HG03378 (cell line): ENCODE results near the gene DLGAP3.

Source experiments
- ATAC-seq: cut with Tn5 transposase; IDR thresholded peaks from one replicate; pipeline ENCODE4 v1.9.1; 2021; ENCODE audit warnings: mild to moderate bottlenecking, moderate library complexity; ENCODE audit not compliant: unreplicated experiment

DLGAP3 gene

GRCh38 chr1:34904236-34905097 lies 25.0 kb downstream of the DLGAP3 start:
- no peak for ATAC-seq

DNA sequence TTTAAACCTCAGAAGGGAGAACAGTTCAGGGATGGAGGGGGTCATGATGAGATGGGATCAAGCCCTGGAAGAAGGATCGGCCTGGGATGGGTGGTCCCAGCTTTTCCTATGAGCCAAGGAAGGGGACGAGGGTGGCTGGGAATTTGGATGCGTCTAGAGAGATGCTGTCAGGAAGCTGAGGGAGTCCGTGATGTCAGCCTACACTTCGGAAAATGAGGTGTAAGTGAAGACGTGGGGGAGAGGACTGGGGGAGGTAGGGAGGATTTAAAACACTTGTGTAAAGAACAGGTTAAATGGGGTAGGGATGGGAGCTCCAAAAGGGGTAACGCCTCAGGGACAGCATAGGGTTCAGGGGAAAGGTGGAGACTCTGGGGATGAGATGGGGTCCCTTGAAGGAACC lies 27.5 kb downstream of the DLGAP3 start:
- no peak for ATAC-seq

- ATAC-seq: no peak
Measured at GRCh38 chr1:34900775-34901502, 28.5 kb downstream of the DLGAP3 start.

GRCh38 chr1:34899906-34900305 lies 29.5 kb downstream of the DLGAP3 start:
- no peak for ATAC-seq

DNA sequence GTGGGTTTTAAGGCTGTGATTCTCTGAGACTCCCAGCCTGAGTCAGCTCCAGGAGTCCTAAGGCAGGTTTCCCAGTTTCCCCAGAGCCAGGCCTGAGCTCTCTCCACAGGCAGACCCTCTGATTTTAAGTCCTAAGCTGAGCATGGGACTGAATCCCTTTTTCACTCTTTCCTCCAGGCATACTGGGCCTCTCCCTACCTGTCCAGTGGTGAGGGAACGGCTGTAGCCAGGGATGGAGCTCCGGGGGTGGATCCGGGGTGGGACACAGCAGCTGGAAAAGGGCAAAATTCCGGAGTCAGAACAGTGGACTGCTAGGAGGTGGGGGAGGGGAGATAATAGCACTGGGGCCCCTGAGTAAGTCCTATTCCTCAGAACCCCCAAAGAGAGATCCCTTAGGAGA lies 30.0 kb downstream of the DLGAP3 start:
- no peak for ATAC-seq

DNA sequence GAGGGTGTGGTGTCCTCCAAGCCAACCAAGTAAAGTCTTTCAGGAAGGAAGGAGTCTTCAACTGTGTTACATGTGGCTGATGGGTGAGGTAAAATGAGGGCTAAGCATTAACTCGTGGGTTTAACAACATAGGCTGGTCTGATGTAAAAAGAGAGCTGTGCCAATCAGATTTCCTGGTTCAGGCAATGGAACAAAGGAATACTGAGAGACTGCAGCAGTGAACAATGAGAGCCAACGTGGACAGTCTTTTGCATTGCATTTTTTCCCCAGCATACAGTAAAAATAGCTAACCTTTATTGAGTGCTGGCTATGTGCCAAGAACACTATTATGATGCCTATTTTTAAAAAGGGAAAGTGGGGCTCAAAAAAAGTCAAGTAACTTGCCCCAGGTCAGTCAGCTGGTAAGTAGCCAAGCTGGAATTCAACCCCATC lies 31.1 kb downstream of the DLGAP3 start:
- ATAC-seq: no peak

- ATAC-seq: no peak
Measured at GRCh38 chr1:34896612-34897011, 32.8 kb downstream of the DLGAP3 start.

GRCh38 chr1:34889705-34890104 lies 39.7 kb downstream of the DLGAP3 start:
- no peak for ATAC-seq

GRCh38 chr1:34887593-34887992 lies 41.9 kb downstream of the DLGAP3 start:
- no peak for ATAC-seq

DNA sequence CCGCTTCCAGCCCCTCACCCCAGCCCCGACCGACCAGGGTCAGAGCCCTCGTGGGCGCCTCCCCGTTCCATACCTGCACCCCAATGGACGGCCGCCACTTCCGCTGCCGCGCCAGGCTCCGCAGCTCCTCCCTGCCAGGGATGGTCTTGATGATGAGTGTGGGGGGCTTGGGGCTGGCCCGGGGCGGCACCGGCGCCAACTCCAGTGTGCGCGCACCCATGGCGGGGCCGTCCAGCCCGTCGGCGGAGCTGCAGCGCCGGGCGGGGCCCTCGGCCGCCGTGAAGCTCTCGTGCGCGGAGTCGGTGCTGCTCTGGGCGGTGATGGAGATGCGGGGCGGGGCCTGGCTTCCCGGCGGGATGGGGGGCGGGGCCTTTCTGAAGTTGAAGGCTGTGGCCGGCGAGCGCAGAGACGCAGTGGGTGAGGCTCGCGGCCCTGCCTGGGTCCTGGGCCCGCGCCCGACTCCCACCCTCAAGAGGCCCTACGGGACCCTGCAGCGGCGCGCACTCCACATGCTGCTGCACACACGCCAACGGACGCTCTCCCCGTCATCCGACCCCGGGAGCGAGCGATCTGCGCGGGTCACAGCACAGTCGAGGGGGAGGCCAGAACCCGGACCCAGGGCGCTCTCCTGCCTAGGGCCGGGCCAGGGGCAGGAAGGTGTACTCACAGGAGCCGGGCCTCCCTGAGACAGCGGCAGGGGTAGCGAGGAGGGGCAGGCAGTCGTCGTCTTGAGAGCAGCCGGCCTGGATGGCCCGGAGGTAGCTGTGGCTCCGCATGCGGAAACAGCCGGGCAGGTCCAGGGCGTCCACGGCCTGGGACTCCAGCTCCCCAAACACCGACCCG lies 43.8 kb downstream of the DLGAP3 start:
- ATAC-seq: no peak

DNA sequence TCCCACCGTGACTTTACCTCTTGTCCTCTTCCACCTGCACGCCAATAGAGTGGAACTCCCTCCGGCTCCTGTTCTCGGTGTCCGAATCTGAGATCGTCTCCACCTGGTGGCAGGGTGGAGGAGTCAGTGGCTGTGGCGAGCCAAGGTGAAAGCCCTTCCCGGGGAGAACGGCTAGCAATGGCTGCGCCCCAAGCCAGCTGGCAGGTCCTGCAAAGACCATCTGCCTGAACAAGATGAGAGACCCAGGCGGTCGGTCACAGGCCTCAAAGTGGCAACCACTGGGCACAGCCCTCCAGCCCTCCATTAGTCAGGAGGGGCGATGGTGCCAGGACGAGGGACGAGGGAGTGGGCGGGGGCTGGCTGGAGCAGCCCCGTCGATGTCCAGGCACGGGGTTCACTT lies 44.5 kb downstream of the DLGAP3 start:
- no peak for ATAC-seq

GRCh38 chr1:34884536-34884935 lies 44.9 kb downstream of the DLGAP3 start:
- ATAC-seq: no peak

GRCh38 chr1:34879230-34879629 lies 50.2 kb downstream of the DLGAP3 start:
- ATAC-seq: no peak

DNA sequence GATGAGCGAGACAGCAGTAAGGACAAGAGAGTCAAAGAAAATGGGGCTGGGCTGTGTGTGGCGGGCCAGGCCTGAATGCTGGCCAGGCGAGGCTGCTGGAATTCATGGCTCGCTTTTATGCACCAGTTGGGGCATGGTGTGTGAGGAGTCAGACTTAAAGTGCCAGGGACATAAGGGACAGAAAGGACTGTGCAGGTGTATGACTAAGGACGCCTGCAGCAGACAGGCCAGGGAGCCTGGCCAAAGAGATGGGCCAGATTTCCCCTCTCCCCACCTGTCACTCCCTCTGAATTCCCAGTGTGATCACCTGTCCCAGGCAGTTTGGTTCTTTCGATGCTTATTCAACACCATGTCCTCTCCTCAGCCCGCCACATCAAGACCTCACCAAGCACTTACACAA lies 53.0 kb downstream of the DLGAP3 start:
- no peak for ATAC-seq

DNA sequence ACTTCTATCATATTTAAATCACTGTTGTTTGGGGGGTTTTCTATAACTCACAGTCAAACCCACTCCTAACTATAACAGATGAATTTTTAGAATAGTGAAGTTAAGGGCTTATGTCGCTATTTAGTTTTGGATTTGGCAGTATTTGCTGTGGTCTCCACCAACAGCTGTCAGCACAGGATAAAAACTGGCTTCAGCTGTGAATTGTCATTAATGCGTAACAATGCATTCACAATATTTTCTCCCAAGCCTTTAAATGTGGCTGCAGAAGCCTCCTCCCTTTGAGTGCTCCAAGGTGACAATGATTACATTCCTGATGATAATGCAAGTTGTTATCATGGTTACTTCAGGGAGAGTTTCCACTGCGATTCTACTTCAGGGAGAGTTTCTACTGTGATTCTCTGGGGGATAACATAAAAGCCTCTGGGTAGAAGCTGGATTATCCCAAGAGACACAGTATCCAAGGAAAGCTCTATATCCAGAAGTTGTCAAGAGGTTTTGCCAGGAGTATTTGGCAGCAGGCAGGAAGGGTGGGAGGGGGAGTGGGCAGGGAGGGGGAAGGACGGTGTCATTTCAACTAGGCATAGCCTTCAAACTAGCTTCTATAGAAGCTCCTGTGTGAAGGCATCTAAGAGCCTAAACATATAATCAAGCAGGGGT lies 55.0 kb downstream of the DLGAP3 start:
- ATAC-seq: no peak

DNA sequence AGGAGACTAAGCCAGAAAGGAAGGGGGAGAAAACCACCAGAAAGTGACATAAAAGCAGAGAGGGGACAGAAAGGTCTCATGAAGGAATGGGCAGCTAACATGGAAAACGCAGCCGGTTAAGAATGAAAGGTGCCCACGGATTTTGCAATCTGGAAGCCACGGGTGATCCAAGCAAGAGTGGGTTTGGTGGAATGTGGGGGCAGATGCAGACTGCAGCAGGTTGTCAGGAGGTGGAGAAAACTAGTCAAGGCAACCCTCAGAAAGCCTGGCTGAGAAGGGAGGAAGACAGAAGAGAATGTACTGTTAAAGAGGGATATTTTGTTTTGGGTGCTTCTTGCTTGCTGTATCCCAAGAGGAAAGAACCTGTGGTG lies 57.3 kb downstream of the DLGAP3 start:
- ATAC-seq: no peak

GRCh38 chr1:34871443-34872132 lies 57.9 kb downstream of the DLGAP3 start:
- ATAC-seq: no peak

DNA sequence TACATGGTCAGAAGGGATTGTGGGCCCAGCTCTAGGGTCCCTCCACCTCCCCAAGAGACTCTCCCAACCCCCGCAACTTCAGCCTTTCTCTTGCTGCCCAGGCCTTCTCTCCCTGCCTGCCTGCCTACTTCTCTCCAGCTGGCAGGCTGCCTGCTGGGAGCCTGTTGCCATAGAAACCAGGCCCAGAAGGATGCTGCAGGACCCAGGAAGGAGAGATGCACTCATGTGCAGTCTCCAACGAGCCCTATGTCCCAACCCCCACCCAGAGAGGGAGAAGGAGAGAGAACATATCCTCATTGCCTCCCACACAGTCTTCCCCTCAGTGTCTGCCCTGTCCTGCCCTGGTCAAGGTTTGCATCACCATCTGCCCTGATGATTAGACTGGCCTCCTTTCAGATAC lies 59.1 kb downstream of the DLGAP3 start:
- ATAC-seq: no peak

DNA sequence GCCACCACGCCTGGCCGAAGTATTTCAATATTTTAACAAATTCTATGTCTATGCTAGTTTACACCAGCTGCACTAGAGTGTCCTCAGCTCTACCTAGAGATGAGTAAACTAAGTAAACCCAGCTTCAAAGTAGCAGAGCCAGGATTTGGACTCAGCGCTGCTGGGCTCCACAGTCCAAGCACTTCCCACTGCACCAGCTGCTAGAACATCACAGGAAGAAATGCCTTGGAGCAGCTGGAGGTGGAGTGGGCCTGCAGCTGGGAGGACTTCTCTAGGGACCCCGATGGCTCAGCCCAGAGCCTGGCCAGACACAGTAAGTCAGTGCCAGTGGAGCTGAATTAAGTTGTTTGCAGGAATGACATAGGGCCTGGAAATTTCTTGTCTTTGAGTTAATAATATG lies 59.7 kb downstream of the DLGAP3 start:
- ATAC-seq: no peak
